MG63 (cell line): ENCODE measurements around the gene PNMA6F. TPM values are rescaled to one million over a fixed set of nuclear protein-coding genes. Genes with fewer than 3 reads are reported as not detected.
"Not testable (repeated sequence)": the region's sequence is repeated elsewhere in the genome, so short reads cannot be mapped to it uniquely, and the experiment has no call there.

Source experiments
- DNase-seq: peaks from one replicate; pipeline ENCODE4 v3.0.0-alpha.2; 2020
- H3K27me3 ChIP-seq: fragments of 250-450 bp; sonication (Bioruptor Pico); 2 replicates; pipeline ENCODE4 v1.5.1; 2020; ENCODE audit warnings: mild to moderate bottlenecking, moderate library complexity
- H3K36me3 ChIP-seq: fragments of 250-450 bp; sonication (Bioruptor Pico); 2 replicates; pipeline ENCODE4 v1.5.1; 2020; ENCODE audit warnings: mild to moderate bottlenecking, moderate library complexity
- H3K4me3 ChIP-seq: fragments of 250-450 bp; sonication (Bioruptor Pico); 2 replicates; pipeline ENCODE4 v1.5.1; 2020; ENCODE audit warnings: mild to moderate bottlenecking, moderate library complexity
- H3K9me3 ChIP-seq: fragments of 250-450 bp; sonication (Bioruptor Pico); 2 replicates; pipeline ENCODE4 v1.5.1; 2020; ENCODE audit warnings: mild to moderate bottlenecking, moderate library complexity
- total RNA-seq: library from RNA; depleted of rRNA; stranded (reverse); fragments of >200 nt; shearing (Covaris generic); gene quantifications from 2 replicates; pipeline ENCODE4 v1.2.3, GENCODE V29; 2014; ENCODE audit warnings: low replicate concordance

Gene PNMA6F
- total RNA-seq, 1 experiment from 2014 or later, result not detected

DNA sequence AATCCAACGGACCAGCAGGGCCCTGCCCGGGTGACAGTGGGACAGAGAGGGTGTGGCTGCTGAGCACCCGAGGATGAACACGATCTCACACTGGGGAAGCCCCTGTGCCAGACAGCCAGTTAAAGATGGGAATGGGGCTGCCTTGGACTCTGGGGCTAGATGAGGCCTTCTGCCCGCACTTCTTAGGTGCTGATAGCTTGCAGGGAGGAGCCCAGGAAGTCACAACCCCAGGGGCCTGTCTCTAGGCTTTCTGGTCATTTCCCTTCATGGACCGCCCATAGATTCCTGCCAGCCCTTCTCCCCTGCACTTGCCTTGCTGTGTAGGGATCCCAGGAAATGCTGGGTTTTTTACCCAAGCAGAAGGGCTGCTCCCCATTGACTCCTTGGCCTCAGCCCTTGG lies 18.5 kb upstream of the PNMA6F start:
- DNase-seq, result no peak
- H3K36me3 ChIP-seq, result peaks cover 18% of the 10 kb centered on the region
- H3K9me3 ChIP-seq, result no peaks in the 10 kb centered on the region
- no peak overlapping the region for H3K4me3 ChIP-seq
- H3K27me3 ChIP-seq, result no peaks in the 10 kb centered on the region

DNA sequence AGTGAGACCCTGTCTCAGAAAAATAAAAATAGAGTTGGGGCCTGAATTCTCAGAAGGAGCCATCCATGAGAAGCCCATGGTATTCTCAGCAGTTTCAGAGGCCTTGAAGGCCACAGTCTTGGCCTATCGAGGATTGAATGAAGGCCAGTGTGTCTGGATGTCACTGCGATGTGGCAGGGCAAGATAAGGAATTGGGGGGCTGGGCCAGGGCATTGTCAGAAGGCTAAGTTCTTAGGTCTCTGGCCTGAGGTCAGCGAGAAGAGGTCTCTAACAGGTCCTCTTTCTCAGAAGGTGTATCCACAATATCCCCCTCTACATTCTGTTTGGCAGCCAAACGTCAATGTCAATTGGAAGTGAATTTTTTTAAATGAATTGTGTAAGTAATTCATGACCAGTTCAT lies 18.1 kb upstream of the PNMA6F start:
- no peaks in the 10 kb centered on the region for H3K9me3 ChIP-seq
- H3K36me3 ChIP-seq, result peaks cover 15% of the 10 kb centered on the region
- H3K27me3 ChIP-seq, result no peaks in the 10 kb centered on the region
- no peak for DNase-seq
- H3K4me3 ChIP-seq, result no peak overlapping the region

DNA sequence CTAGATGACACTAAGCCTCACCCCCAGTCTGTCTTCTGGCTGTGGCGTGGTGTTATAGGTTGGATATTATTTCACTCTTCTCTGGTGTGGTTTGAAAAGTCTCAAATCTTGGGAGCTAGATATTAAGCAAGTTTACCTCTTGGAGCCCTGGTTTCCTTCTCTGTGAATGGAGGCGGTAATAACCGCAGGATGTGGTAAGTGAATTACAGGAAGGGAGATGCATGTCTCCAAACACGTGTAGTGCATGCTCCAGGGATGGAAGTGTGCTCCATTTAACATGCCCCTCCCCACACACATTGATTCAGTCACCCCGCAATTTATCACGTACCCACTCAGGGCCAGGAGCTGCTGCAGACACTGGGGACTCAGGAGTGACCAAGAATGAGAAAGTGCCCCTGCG lies 17.3 kb upstream of the PNMA6F start:
- H3K27me3 ChIP-seq, result no peaks in the 10 kb centered on the region
- H3K9me3 ChIP-seq, result no peaks in the 10 kb centered on the region
- peaks cover 15% of the 10 kb centered on the region for H3K36me3 ChIP-seq
- no peak overlapping the region for H3K4me3 ChIP-seq
- DNase-seq, result no peak

DNA sequence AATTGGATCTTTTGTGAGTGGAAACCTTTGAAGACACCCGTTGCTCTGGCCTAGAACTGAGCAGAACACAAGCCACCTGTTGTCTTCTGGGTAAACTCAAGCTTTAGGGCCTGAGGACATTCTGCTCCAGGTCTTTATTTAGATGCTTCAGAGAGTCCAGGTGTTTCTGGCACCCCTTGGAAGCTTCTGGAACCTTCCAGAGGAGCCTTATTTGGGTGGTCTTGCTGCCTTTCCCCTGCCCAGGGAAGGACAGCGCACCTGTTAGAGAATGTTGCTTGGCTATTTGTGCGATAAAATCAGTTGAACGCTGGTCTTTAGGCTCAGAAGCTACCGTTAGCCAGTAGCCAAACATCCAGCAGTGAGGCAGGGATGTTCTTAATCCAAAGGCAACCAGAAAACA lies 15.4 kb upstream of the PNMA6F start:
- H3K36me3 ChIP-seq, result peaks cover 15% of the 10 kb centered on the region
- no peaks in the 10 kb centered on the region for H3K27me3 ChIP-seq
- DNase-seq, result no peak
- H3K4me3 ChIP-seq, result no peak overlapping the region
- H3K9me3 ChIP-seq, result no peaks in the 10 kb centered on the region

DNA sequence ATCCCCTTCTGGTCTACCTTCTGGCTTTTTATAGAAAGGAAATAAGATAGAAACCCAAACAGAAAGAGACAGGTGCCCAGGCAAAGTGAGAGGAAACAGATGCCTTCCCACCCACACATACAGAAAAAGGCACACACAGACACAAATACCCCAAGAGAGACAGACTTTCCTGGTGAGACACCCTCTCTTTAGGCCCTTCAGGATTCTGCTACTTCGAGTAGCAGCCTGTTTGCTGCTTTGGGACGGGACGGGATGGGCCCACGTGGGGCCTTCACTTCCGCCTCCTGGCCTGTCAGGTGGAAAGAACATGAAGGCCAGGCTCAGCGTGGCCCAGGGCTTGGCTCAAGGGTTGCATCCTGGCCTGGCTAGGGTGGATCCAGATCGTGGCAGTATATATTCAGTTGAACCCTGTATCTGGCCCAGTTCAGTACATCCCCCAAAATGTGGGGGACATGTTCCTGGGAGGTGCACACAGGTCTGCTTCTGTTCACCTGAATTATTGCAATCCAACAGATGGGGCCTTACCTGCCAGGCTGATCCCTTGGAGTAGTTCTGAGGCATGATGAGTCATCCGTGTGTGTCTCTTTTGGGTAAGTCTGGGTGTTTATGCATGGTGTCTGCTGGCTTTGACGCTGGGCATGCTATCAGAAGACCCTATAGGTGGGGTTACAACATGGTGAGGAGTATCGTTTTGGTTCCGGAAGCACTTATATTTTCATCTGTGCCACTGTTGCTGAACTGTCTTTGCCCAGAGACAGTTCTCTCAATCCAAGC lies 14.7 kb upstream of the PNMA6F start:
- H3K9me3 ChIP-seq, result no peaks in the 10 kb centered on the region
- DNase-seq, result no peak
- peaks cover 15% of the 10 kb centered on the region for H3K36me3 ChIP-seq
- H3K27me3 ChIP-seq, result no peaks in the 10 kb centered on the region
- H3K4me3 ChIP-seq, result no peak overlapping the region

DNA sequence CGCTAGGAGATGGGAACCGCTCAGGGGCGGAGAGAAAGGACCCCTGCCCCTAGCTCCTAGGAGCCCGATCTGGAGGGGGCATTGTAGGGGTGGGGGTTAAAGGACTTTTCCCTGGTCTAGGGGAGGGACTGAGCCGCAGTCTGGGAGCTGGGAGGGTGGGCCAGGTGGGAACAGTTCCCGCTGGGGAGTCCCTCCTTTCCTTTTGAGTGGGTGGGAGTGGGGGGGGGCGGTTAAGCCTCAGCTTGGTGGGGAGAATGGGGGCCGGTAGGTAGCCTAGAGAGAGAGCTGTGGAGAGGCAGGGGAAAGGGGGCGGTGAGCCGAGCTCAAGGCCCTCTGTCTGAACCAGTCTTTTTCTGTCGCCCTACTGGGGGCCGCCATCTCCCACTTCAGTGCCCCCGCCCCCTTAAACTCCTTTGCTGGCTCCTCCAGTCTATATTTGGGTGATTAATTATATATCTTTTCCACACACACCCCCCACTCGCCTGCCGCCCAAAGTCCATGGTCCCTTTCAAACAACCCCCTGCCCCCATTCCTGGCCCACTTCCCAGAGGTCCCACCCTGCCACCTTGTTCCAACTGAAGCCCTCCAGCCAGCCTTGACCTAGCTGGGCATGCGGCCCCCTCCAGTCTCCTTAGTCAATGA lies 13.2 kb upstream of the PNMA6F start:
- Histone ChIP-seq H3K4me3 (peak overlapping the region; percentile 63), H3K27me3 (no peaks in the 10 kb centered on the region), H3K9me3 (no peaks in the 10 kb centered on the region), H3K36me3 (peaks cover 12% of the 10 kb centered on the region)
- DNase-seq, result no peak

DNA sequence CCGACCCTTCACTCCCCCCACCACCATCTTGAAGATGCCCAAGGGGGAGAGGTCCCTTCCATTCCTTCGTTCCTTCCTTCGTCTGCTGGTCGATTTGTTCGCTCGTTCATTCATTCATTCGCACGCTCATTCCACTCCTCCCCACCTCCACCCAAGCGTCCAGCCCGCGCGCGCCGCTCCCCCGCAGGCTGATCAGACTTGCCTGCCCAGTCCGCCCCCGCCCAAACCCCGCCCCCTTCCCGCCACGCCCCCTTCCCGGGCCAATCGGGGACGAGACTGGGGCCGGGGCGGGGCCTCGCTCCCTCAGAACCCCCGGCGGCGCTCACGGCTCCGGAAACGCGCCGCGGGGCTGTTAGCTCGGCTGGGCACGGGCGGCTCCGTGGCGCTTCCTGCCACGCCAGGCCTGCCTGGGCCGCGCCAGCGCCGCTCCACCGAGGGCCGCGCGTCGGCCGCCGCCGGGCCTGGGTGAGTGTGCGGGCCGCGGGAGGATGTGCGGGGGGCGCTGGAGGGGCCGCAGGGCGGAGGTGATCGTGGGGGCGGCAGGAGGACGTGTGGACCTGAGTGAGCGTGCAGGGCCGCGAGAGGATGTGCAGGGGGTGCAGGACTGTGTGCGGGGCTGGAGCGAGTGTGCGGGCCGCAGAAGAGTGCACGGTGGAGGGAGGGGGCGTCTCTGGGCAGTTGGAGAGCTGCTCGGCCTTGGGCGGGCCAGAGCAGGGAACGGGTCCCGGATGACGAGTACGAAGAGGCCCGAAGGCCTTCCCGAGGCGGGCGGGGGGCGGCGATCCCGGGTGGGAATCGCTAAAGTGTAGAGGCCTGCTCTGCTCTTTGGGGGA lies 12.5 kb upstream of the PNMA6F start, which contains the start of gene ZNF275:
TSS of gene ZNF275 (plus strand) at position 333 of the 833 bp plus-strand sequence. CDS start 2,527 bp downstream, outside the sequence.
- Histone ChIP-seq H3K36me3 (peaks cover 12% of the 10 kb centered on the region), H3K9me3 (no peaks in the 10 kb centered on the region), H3K27me3 (no peaks in the 10 kb centered on the region), H3K4me3 (peak within 1 kb of the TSS; percentile 63)
- DNase-seq, result peak; percentile 76

DNA sequence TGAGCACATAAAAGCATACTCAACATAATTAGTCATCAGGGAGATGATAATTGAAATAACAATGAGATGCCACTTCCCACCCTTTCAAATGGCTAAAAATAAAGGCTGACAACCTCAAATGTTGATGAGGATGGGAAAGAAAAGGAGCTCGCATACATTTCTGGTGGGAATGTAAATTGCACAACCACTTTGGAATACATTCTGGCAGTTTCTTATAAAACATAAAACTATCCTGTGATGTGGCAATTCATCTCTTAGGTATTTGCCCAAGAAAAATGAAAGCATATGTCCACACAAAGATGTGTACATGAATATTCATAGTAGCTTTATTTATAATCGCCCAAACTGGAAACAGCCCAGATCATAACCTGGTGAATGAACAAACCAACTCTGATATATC lies 11.7 kb upstream of the PNMA6F start:
- DNase-seq, result no peak
- no peaks in the 10 kb centered on the region for H3K27me3 ChIP-seq
- H3K36me3 ChIP-seq, result peaks cover 10% of the 10 kb centered on the region
- no peaks in the 10 kb centered on the region for H3K9me3 ChIP-seq
- peak overlapping the region; percentile 41 for H3K4me3 ChIP-seq

DNA sequence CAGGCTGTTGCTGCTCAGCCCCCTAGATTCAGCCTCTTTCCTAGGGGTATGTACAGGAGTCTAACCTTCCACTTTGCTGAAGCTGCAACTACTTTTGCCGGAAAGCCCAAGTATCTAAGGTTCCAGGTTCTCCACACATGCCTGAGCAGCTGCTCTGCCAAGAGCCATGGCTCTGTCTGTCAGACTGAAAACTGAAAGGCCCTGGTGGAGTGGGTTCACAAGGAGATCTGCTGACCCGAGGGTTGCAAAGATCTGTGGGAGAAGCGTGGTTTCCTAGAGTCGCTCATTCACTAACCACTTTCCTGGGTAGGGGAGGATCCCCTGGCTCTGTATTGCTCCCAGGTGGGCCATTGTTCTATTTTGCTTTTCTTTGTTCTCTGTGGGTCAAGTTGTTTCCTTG lies 6.0 kb upstream of the PNMA6F start:
- no peaks in the 10 kb centered on the region for H3K27me3 ChIP-seq
- H3K36me3 ChIP-seq, result no peaks in the 10 kb centered on the region
- no peak overlapping the region for H3K4me3 ChIP-seq
- DNase-seq, result no peak
- no peaks in the 10 kb centered on the region for H3K9me3 ChIP-seq

DNA sequence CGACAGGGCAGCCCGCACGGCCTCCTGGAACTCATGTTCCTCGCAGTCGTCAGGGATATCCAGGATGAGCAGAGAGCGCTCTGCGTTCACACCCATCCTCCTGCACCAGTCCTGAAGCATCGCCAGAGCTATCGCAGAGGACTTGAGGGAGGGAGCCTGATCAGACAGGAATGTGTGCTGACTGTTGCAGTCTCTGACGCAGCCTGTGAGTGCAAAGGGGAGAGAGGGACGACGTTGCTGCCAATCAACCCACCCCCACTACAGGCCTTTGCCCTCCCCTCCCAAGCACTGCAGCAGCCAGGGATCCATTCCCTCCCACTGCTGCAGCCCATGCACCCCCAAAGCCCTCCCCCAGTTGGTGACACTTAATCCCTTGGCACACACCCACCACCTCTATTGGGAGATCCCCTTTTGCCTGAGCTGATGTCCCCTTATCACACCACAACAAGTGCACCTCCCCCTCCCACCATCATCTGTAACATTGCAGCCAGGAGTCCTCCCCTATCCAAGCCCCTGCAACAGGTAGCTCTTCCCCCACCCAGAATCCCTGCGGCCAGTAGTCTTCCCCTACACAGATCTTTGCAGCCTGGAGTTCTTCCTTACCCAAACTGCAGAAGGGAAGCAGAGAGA lies 897 bp downstream of the PNMA6F start:
- Histone ChIP-seq H3K9me3 (no peaks in the 10 kb centered on the region), H3K36me3 (no peaks in the 10 kb centered on the region), H3K4me3 (no peak overlapping the region), H3K27me3 (no peaks in the 10 kb centered on the region)
- no peak for DNase-seq

DNA sequence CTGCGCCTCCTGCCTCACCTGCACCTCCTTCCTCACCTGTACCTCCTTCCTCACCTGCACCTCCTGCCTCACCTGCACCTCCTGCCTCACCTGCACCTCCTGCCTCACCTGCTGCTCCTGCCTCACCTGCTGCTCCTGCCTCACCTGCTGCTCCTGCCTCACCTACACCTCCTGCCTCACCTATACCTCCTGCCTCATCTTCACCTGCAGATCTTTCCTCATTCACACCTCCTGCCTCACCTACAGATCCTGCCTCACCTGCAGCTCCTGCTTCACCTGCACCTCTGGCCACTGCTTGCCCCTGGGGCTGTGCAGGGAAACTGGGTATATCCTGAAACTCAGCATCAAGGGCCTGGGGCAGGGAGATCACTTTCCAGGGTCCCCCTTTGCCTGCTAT lies 1.5 kb downstream of the PNMA6F start:
- not testable (repeated sequence) for H3K4me3 ChIP-seq, H3K9me3 ChIP-seq, H3K27me3 ChIP-seq, H3K36me3 ChIP-seq, DNase-seq

DNA sequence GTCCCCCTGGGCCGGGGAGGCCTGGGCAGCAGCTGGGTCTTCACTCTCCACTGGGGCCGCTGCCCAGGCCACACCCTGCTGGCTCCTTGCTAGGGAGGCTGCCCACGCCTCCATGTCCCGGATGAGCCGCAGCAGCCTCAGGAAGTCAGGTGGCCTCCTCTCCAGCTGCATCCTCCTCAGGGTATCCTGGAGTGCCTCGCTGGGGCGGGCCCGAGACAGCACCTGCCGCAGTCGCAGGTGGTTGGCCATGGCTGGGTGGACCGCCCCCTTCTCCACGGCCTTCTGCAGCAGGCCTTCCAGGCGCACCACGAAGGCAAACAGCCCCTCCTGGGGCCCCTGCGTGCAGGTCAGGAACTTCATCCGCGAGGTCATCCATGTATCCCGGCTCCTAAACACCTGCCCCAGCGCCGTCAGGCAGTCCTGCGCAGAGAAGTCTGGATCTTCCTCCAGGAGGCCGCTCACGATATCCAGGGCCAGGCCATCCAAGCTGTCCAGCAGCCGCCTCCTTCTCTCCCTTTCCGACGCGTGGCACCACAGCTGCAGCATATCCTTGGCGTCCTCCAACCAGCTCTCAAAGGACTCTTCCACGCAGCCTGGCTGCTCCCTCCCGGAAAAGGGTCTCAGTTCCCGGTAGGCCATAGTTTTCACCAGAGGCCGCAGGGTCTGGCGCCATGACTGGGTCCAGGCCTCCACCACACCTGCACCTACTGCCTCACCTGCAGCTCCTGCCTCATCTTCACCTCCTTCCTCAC lies 2.1 kb downstream of the PNMA6F start:
- no peak overlapping the region for H3K4me3 ChIP-seq
- H3K36me3 ChIP-seq, result no peaks in the 10 kb centered on the region
- H3K9me3 ChIP-seq, result no peaks in the 10 kb centered on the region
- no peak for DNase-seq
- no peaks in the 10 kb centered on the region for H3K27me3 ChIP-seq

DNA sequence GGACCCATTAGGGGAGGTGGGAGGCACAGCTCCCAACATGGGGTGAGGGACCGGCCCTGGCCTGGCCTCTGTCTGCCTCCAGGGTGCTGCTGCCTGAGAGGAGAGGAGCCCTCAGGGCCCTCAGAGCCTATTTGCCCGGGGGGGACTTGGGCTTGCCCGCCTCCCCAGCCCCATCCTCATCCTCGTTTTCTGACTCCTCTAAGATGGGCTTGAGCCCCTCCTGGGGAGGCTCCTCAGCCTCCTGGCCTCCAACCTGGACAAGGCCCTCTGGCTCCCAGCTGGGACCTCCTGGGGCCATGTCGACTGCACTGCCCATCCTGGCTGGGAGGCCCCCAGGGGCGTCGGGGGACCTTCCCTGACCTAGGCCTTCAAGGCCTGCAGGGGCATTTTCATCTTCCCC lies 2.8 kb downstream of the PNMA6F start:
- DNase-seq, result no peak
- H3K27me3 ChIP-seq, result no peaks in the 10 kb centered on the region
- H3K9me3 ChIP-seq, result no peaks in the 10 kb centered on the region
- no peaks in the 10 kb centered on the region for H3K36me3 ChIP-seq
- no peak overlapping the region for H3K4me3 ChIP-seq

DNA sequence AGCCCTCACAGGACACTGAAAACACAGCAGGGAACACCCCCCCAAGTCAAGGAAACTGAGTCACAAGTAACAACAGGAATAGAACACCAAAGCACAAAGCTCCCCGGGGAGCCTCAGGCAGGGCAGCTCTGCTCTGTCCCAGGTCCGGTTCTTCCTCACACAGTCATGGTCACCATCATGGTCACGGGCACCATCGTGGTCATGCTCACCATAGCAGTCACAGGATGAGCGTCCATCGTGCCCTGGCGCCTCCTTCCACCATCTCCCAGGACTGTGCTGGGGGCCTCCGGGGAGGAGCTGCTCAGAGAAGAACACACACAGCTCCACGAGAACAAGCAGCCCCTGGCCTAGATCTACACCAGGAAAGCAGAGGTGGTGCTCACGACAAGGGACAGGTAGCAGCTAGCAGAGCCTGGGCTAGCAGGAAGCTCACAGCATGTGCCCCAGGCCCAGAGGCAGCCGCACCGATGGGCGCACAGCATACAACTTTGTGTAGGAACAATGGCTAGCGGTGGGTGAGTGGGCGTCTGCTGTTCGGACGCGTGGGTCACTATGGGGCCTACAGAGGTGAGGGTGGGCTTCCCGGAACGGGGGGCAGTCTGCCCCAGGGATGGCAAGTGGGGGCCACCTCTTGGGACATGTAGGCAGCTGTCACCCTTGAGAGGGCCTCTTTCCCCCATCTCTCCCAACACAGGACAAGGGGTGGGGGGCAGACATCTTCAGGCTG lies 3.4 kb downstream of the PNMA6F start:
- DNase-seq, result no peak
- Histone ChIP-seq H3K9me3 (no peaks in the 10 kb centered on the region), H3K36me3 (no peaks in the 10 kb centered on the region), H3K4me3 (no peak overlapping the region), H3K27me3 (no peaks in the 10 kb centered on the region)

DNA sequence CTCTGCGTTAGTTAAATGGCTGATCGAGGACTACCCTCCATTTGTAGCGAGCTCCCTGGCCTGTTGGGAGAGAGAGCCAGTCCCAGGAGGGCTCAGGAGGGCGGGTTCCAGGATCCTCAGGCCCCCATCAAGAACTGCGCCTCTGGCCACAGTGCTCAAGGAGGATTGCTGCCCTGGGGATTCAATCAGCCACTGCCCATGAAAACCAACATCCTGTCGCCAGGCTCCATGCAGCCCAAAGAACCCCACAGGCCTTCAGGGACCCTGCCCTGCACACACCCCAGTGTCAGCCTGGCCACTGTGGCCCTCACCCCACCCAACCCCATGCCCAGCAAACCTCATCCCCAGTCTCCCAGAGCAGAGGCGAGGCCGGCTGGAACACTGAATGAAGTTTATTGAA lies 4.3 kb downstream of the PNMA6F start:
- Histone ChIP-seq H3K9me3 (no peaks in the 10 kb centered on the region), H3K27me3 (no peaks in the 10 kb centered on the region), H3K36me3 (no peaks in the 10 kb centered on the region), H3K4me3 (no peak overlapping the region)
- DNase-seq, result no peak

DNA sequence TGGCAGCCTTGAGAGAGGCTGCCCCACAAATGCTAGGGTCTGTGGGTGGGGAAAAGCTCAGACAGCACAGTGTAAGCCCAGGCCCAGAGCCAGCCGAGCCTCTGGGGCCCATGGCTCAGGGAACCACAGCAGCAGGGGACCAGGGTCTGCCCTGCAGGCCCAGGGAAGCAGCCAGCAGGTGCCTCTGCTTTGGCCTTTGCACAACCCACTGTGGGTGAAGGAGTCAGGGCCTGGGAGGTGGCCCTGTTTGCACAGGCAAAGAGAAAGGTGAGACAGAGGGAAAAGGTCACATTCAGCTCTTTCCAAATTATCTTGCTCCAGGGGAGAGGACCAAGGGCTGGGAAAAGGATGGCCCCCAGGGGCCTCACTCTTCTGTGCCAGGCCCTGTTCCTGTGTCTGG lies 8.7 kb downstream of the PNMA6F start:
- no peaks in the 10 kb centered on the region for H3K36me3 ChIP-seq
- H3K9me3 ChIP-seq, result no peaks in the 10 kb centered on the region
- H3K27me3 ChIP-seq, result no peaks in the 10 kb centered on the region
- no peak overlapping the region for H3K4me3 ChIP-seq
- DNase-seq, result no peak
